Osteocyte (in vitro differentiated cells): ENCODE results near the gene KEAP1. TPM values are rescaled to one million over a fixed set of nuclear protein-coding genes. Genes with fewer than 3 reads are reported as not detected.

Experiments
- microRNA-seq: library from miRNA; unstranded; fragments of <30 nt; microRNA quantifications from one replicate; pipeline ENCODE4 v1.1.0, GENCODE V29; 2020; ENCODE audit not compliant: unreplicated experiment
- total RNA-seq: library from RNA; stranded (reverse); gene quantifications from 2 replicates; pipeline ENCODE4 v1.2.1, GENCODE V29; 2021

KEAP1 gene
- total RNA-seq, 1 donor from 2014 or later = 80.1 TPM

Small RNA genes within 50 kb of the gene (microRNA-seq; reads per million reads assigned to microRNA genes)
- not detected for gene MIR1238

Other genes with a start within 250 kb of the KEAP1 start
- gene ICAM1, start 232.2 kb downstream of the KEAP1 start, total RNA-seq = 31.8 and 35.5 TPM in 2 replicates
- gene ICAM4, start 216.4 kb downstream of the KEAP1 start, total RNA-seq = not detected in 2 replicates
- 1.7 and 2.0 TPM in 2 replicates for gene ICAM5, start 213.4 kb downstream of the KEAP1 start, total RNA-seq
- gene ZGLP1, start 193.5 kb downstream of the KEAP1 start, total RNA-seq = 6.8 and 7.6 TPM in 2 replicates
- gene FDX2, start 187.3 kb downstream of the KEAP1 start, total RNA-seq = 21.5 and 27.4 TPM in 2 replicates
- 36.8 and 45.8 TPM in 2 replicates for gene RAVER1, start 169.8 kb downstream of the KEAP1 start, total RNA-seq
- gene ICAM3, start 163.7 kb downstream of the KEAP1 start, total RNA-seq = 7.2 and 9.8 TPM in 2 replicates
- gene TYK2, start 122.8 kb downstream of the KEAP1 start, total RNA-seq = 117 and 136 TPM in 2 replicates
- 143 and 148 TPM in 2 replicates for gene CDC37, start 99.8 kb downstream of the KEAP1 start, total RNA-seq
- 12.4 and 12.7 TPM in 2 replicates for gene PDE4A, start 82.8 kb downstream of the KEAP1 start, total RNA-seq
- gene S1PR5, start 14.1 kb upstream of the KEAP1 start, total RNA-seq = 0.83 and 1.8 TPM in 2 replicates
- gene ATG4D, start 40.5 kb upstream of the KEAP1 start, total RNA-seq = 28.7 and 30.9 TPM in 2 replicates
- gene KRI1, start 62.7 kb upstream of the KEAP1 start, total RNA-seq = 29.0 and 29.3 TPM in 2 replicates
- 9.4 and 13.0 TPM in 2 replicates for gene CDKN2D, start 65.6 kb upstream of the KEAP1 start, total RNA-seq
- not detected in 2 replicates for gene AP1M2, start 84.0 kb upstream of the KEAP1 start, total RNA-seq
- gene SLC44A2, start 122.2 kb upstream of the KEAP1 start, total RNA-seq = 225 and 233 TPM in 2 replicates
- gene ILF3, start 151.0 kb upstream of the KEAP1 start, total RNA-seq = 223 and 231 TPM in 2 replicates
- gene QTRT1, start 198.1 kb upstream of the KEAP1 start, total RNA-seq = 56.3 and 57.7 TPM in 2 replicates
- gene DNM2, start 214.7 kb upstream of the KEAP1 start, total RNA-seq = 157 and 163 TPM in 2 replicates